ENCODE measurements around the gene HMGXB3. TPM values are rescaled to one million over a fixed set of nuclear protein-coding genes. Genes with fewer than 3 reads are reported as not detected.

HMGXB3 gene
- total RNA-seq, 1 donor from 2014 or later, result 44.4 TPM

DNA sequence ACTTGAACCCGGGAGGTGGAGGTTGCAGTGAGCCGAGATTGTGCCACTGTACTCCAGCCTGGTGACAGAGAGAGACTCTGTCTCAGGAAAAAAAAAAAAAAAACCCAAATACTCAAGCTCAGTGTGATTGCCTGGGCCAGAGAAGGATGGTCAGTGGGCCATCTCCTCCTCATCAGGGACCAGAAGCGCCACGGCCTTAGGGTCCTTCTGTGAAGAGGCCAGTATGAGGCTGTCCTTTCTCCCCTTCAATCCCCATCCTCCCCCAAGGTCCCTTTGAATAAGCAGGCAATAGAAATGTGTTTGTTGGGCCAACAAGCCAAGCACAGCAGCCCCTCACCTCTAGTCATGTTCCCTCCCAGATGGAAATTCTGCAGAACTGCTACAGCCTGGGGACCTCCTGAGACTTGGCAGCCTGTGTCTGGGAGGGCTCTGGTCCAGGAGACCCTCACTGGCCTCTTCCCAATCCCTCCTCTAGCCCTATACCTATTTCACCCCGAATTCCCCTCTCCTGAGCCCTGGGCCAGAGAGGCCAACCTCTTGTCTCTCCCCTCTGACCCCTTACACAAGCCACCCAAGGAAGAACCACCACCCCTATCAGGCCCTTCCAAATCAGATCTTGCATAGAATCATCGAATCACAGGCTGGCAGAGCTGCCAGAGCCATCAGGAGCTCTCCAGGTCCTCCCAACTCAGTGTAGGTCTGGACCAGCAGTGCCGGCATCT is 84.8 kb downstream of the HMGXB3 start:
- TF ChIP-seq, protein P1, sequence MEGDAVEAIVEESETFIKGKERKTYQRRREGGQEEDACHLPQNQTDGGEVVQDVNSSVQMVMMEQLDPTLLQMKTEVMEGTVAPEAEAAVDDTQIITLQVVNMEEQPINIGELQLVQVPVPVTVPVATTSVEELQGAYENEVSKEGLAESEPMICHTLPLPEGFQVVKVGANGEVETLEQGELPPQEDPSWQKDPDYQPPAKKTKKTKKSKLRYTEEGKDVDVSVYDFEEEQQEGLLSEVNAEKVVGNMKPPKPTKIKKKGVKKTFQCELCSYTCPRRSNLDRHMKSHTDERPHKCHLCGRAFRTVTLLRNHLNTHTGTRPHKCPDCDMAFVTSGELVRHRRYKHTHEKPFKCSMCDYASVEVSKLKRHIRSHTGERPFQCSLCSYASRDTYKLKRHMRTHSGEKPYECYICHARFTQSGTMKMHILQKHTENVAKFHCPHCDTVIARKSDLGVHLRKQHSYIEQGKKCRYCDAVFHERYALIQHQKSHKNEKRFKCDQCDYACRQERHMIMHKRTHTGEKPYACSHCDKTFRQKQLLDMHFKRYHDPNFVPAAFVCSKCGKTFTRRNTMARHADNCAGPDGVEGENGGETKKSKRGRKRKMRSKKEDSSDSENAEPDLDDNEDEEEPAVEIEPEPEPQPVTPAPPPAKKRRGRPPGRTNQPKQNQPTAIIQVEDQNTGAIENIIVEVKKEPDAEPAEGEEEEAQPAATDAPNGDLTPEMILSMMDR (conservative IDR thresholded peaks at IDR 0.05), result no peak
- Mint-ChIP-seq H3K27me3 (ENCODE audit: low read depth) (peaks cover 21% of the 10 kb centered on the region), H3K27ac (ENCODE audit: unreplicated experiment) (no peak overlapping the region), H3K4me1 (peaks cover 20% of the 10 kb centered on the region), H3K36me3 (ENCODE audit: low read depth) (no peaks in the 10 kb centered on the region), H3K4me3 (no peak overlapping the region), H3K9me3 (no peaks in the 10 kb centered on the region)
- DNase-seq (ENCODE audit: low read depth, low spot score), result no peak

DNA sequence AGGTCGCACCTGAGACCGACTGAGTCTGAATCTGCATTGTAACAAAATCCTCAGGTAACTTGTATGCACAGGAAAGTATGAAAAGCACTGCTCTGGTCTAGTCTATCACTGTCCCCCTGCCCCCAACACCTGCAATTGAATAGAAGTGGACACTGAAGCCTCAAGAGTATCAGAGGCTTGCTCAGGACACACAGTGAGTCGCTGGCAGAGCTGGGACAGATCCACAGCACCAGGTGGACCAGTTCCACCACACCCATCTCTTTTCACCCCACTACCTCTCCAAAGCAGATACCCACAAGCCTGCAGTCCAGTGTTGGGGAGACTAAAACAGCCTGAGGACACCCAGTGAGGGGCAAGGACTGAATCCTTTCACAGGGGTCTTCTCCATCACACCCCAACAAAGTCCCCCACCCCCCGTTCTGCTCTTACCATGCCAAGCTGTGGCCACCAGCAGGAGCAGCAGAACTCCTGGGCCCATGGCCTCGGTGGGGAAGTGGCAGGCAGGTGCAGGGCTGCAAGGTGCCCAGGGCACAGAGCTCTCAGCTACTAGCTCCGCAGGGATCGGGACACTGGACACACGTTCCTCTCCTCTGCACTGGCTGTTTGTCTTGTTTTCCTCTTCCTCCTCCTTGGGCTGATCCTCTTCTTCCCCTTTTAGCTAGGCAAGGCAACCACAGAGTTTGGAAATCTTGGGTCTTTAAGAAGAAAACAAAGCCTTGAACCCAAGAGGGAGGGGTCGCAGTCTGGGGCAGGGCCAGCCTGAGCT is 85.6 kb downstream of the HMGXB3 start, which contains the start of gene CSF1R:
CSF1R (minus strand) TSS at position 605 of the 766 bp plus-strand sequence; CDS start at position 478, 127 bp downstream.
- DNase-seq (ENCODE audit: low read depth, low spot score), result no peak
- H3K4me1 Mint-ChIP-seq, result peaks cover 19% of the 10 kb centered on the region
- H3K36me3 Mint-ChIP-seq (ENCODE audit: low read depth), result no peaks in the 10 kb centered on the region
- no peak within 1 kb of the TSS for H3K27ac Mint-ChIP-seq (ENCODE audit: unreplicated experiment)
- H3K9me3 Mint-ChIP-seq, result no peaks in the 10 kb centered on the region
- TF ChIP-seq, protein P1 (conservative IDR thresholded peaks at IDR 0.05), result no peak
- H3K4me3 Mint-ChIP-seq, result no peak within 1 kb of the TSS
- H3K27me3 Mint-ChIP-seq (ENCODE audit: low read depth), result peaks cover 25% of the 10 kb centered on the region

DNA sequence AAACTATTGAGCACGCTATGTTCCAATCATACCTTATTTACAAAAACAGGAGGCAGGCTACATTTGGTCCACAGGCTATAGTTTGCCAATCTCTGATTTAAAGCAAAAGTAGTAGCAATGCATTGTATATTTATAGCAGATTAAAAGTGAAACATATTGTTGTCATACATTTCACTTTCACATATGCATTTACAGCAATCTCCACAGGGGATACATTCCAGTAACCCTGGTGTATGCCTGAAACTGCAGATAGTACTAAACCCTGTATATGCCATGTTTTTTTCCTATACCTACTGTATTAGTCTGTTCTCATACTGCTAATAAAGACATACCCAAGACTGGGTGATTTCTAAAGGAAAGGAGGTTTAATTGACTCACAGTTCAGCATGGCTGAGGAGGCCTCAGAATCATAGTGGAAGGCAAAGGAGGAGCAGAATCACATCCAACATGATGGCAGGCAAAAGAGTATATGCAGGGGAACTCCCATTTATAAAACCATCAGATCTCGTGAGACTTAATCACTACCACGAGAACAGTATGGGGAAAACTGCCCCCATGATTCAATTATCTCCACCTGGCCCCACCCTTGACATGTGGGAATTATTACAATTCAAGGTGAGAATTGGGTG is 91.7 kb downstream of the HMGXB3 start:
- Mint-ChIP-seq H3K27me3 (ENCODE audit: low read depth) (peaks cover 36% of the 10 kb centered on the region), H3K27ac (ENCODE audit: unreplicated experiment) (no peak overlapping the region), H3K4me3 (no peak overlapping the region), H3K9me3 (no peaks in the 10 kb centered on the region), H3K4me1 (no peaks in the 10 kb centered on the region), H3K36me3 (ENCODE audit: low read depth) (no peaks in the 10 kb centered on the region)
- DNase-seq (ENCODE audit: low read depth, low spot score), result no peak
- TF ChIP-seq, protein P1 (conservative IDR thresholded peaks at IDR 0.05), result no peak

DNA sequence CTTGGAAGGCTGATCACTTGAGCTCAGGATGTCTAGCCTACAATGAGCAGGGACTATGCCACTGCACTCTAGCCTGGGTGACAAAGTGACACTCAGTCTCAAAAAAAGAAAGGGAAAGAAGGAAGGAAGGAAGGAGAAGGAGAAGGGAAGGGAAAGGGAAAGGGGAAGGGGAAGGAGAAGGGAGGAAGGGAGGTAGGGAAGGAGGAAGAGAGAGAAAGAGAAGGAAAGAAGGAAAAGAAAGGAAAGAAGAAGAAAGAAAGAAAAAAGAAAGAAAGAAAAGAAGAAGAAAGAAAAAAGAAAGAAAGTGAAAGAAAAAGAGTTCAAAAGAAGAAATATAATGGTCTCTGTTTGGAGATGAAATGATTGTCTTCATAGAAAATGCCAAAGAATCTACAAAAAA is 96.6 kb downstream of the HMGXB3 start:
- no peak for DNase-seq (ENCODE audit: low read depth, low spot score)
- Mint-ChIP-seq H3K36me3 (ENCODE audit: low read depth) (no peaks in the 10 kb centered on the region), H3K27me3 (ENCODE audit: low read depth) (peaks cover 31% of the 10 kb centered on the region), H3K9me3 (peaks cover 2% of the 10 kb centered on the region), H3K27ac (ENCODE audit: unreplicated experiment) (no peak overlapping the region), H3K4me3 (no peak overlapping the region), H3K4me1 (no peaks in the 10 kb centered on the region)
- TF ChIP-seq, protein P1 (conservative IDR thresholded peaks at IDR 0.05), result no peak

DNA sequence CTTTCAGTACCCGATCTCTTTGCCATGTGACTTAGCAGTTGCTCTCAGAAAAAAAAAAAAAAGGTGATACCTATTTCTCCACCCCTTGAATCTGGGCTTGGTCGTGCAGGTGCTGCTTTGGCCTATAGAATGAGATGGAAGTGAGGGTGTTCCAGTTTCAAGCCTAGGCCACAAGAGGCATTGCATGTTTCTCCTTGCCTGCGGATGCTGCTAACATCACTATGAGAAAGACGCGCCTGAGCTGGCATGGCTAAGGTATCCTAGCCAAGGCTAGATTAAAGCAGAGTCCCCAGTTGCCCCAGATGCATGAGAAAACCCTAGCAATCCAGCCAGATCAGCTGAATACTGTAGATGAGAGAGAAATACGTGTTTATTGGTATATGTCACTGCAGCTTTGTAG is 100.5 kb downstream of the HMGXB3 start:
- Mint-ChIP-seq H3K27me3 (ENCODE audit: low read depth) (peaks cover 20% of the 10 kb centered on the region), H3K27ac (ENCODE audit: unreplicated experiment) (no peak overlapping the region), H3K4me1 (no peaks in the 10 kb centered on the region), H3K4me3 (no peak overlapping the region), H3K36me3 (ENCODE audit: low read depth) (no peaks in the 10 kb centered on the region), H3K9me3 (peaks cover 2% of the 10 kb centered on the region)
- no peak for DNase-seq (ENCODE audit: low read depth, low spot score)
- TF ChIP-seq, protein P1 (conservative IDR thresholded peaks at IDR 0.05), result no peak

Other genes starting within 250 kb of the HMGXB3 start
- gene PDE6A, start 55.9 kb upstream of the HMGXB3 start, total RNA-seq, result not detected in 2 replicates
- 14.2 and 14.3 TPM in 2 replicates for gene SLC26A2, start 40.0 kb upstream of the HMGXB3 start, total RNA-seq
- 5.1 and 5.9 TPM in 2 replicates for gene TIGD6, start 85 bp upstream of the HMGXB3 start, total RNA-seq
- not detected in 2 replicates for gene CSF1R, start 85.8 kb downstream of the HMGXB3 start, total RNA-seq
- 10.8 and 15.3 TPM in 2 replicates for gene PDGFRB, start 155.1 kb downstream of the HMGXB3 start, total RNA-seq
- not detected in 2 replicates for gene CDX1, start 166.0 kb downstream of the HMGXB3 start, total RNA-seq
- not detected in 2 replicates for gene SLC6A7, start 189.3 kb downstream of the HMGXB3 start, total RNA-seq

All from neural crest cell (in vitro differentiated cells).